Neuronal stem cell (in vitro differentiated cells): ENCODE measurements around the gene TOMT.

Experiments
- DNase-seq: peaks from one replicate; pipeline ENCODE4 v3.0.0-alpha.2; 2013; ENCODE audit warnings: low spot score
- H2AFZ ChIP-seq: one replicate; pipeline ENCODE4 v1.6.1; 2013; ENCODE audit warnings: mild to moderate bottlenecking, low read length, inconsistent platforms
- H2AK5ac ChIP-seq: 2 replicates; pipeline ENCODE4 v1.6.1; 2013; ENCODE audit warnings: low read depth, mild to moderate bottlenecking, inconsistent platforms, low read length, moderate library complexity, mixed read lengths
- H2BK120ac ChIP-seq: 2 replicates; pipeline ENCODE4 v1.6.1; 2013; ENCODE audit warnings: low read depth, mild to moderate bottlenecking, inconsistent platforms, low read length, moderate library complexity, mixed read lengths
- H2BK12ac ChIP-seq: one replicate; pipeline ENCODE4 v1.6.1; 2013; ENCODE audit warnings: low read length, inconsistent platforms
- H2BK15ac ChIP-seq: 2 replicates; pipeline ENCODE4 v1.6.1; 2013; ENCODE audit warnings: mild to moderate bottlenecking, low read length, inconsistent platforms, mixed read lengths
- H2BK5ac ChIP-seq: one replicate; pipeline ENCODE4 v1.6.1; 2013; ENCODE audit warnings: inconsistent platforms, mild to moderate bottlenecking, low read length, moderate library complexity
- H3K14ac ChIP-seq: one replicate; pipeline ENCODE4 v1.6.1; 2013; ENCODE audit warnings: low read length, inconsistent platforms
- H3K18ac ChIP-seq: 2 replicates; pipeline ENCODE4 v1.6.1; 2013; ENCODE audit warnings: low read length, inconsistent platforms
- H3K23ac ChIP-seq: 2 replicates; pipeline ENCODE4 v1.6.1; 2013; ENCODE audit warnings: low read depth, mild to moderate bottlenecking, mixed read lengths, low read length, inconsistent platforms; ENCODE audit not compliant: poor library complexity
- H3K27ac ChIP-seq: replicated peaks from 3 replicates; pipeline ENCODE4 v1.5.1; 2013; ENCODE audit warnings: low read length, inconsistent platforms
- H3K27me3 ChIP-seq, 3 experiments: 2 replicates each; pipeline ENCODE4 v1.6.1; 2013; ENCODE audit warnings: low read length in 3 of 3, mild to moderate bottlenecking in 2 of 3, inconsistent platforms in 1 of 3, low read depth in 1 of 3, mixed read lengths in 1 of 3, moderate library complexity in 1 of 3; ENCODE audit not compliant: control insufficient read depth in 3 of 3, insufficient read depth in 3 of 3
- H3K36me3 ChIP-seq, 2 donors: replicated peaks in 1 of 2; 2 replicates each; pipeline ENCODE4 v1.6.1; 2013; ENCODE audit warnings: low read length in 2 of 2; ENCODE audit not compliant: control insufficient read depth in 2 of 2, insufficient read depth in 2 of 2
- H3K4ac ChIP-seq: 2 replicates; pipeline ENCODE4 v1.6.1; 2013; ENCODE audit warnings: inconsistent platforms, mild to moderate bottlenecking, low read length, moderate library complexity
- H3K4me1 ChIP-seq, 2 donors: 1 replicate in 1 of 2; 2 replicates in 1 of 2; pipeline ENCODE4 v1.6.1; 2013; ENCODE audit warnings: low read length in 2 of 2, low read depth in 1 of 2; ENCODE audit not compliant: control insufficient read depth in 2 of 2, insufficient read depth in 1 of 2
- H3K4me2 ChIP-seq: one replicate; pipeline ENCODE4 v1.6.1; 2013; ENCODE audit warnings: mild to moderate bottlenecking, low read length, inconsistent platforms; ENCODE audit not compliant: insufficient read depth, poor library complexity, severe bottlenecking
- H3K4me3 ChIP-seq, 2 donors: 2 replicates each; pipeline ENCODE4 v1.5.1; 2013; ENCODE audit warnings: low read length in 2 of 2, mild to moderate bottlenecking in 2 of 2, inconsistent platforms in 1 of 2, moderate library complexity in 1 of 2
- H3K79me1 ChIP-seq: one replicate; pipeline ENCODE4 v1.6.1; 2013; ENCODE audit warnings: low read depth, mild to moderate bottlenecking, inconsistent platforms, low read length, moderate library complexity
- H3K9ac ChIP-seq: one replicate; pipeline ENCODE4 v1.6.1; 2013; ENCODE audit warnings: mild to moderate bottlenecking, low read depth, low read length, inconsistent platforms; ENCODE audit not compliant: poor library complexity
- H3K9me3 ChIP-seq, 2 donors: replicated peaks in 1 of 2; 2 replicates each; pipeline versions ENCODE3 to v1.6.1; 2013; ENCODE audit warnings: low read length in 2 of 2, mild to moderate bottlenecking in 2 of 2, inconsistent platforms in 1 of 2, low read depth in 1 of 2, mixed read lengths in 1 of 2, moderate library complexity in 1 of 2; ENCODE audit not compliant: control insufficient read depth in 2 of 2, insufficient read depth in 1 of 2
- H4K8ac ChIP-seq: one replicate; pipeline ENCODE4 v1.6.1; 2013; ENCODE audit warnings: low read depth, mild to moderate bottlenecking, inconsistent platforms, low read length, moderate library complexity
- H4K91ac ChIP-seq: one replicate; pipeline ENCODE4 v1.6.1; 2013; ENCODE audit warnings: low read length, low read depth, mild to moderate bottlenecking, inconsistent platforms; ENCODE audit not compliant: poor library complexity
- WGBS, 2 donors: extraction: QIAGEN DNeasy Blood & Tissue Kit; methylation state at CpG; one replicate each; pipeline ENCODE4 v1.1.7; 2013; ENCODE audit warnings: missing lambda C conversion rate in 2 of 2, mixed read lengths in 1 of 2; ENCODE audit not compliant: insufficient read length in 2 of 2, insufficient replicate concordance in 1 of 2; ENCODE audit errors: extremely low coverage in 2 of 2; 5-methylcytosine and 5-hydroxymethylcytosine counted together

The TOMT gene

DNA sequence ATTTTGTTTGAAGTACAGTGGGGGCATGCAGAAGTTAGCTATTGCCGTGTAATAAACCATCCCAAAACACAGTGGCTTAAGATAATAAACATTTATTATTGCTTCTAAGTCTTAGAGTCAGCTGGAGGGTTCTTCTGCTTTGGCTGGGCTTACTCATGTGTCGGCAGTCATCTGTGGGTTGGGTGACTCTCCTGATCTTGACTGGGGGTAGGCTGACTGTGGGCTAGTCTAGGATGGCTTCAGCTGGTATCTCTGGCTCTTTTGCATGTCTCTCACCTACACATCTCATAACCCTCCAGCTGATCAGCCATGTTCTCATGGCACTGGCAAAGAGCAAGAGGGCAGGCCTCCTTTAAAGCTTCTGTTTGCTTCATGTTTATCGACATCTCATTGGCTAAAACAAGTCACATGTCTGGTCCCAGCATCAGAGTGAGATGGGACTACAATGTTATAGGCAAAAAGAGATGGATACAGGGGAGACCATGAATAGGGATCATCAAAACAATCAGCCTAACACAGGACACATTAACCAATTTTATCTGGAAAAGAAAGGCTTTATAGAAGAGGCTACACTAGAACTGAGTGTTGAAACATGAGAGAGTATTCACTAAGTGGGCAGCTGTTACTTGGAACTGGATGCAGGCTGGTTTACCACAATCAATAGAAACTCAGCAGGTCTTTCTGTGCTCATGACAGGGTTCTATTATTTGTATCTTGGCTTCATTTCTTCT, 19.9 kb upstream of the TOMT start:
- WGBS, 2 donors = no CpG with 5 or more reads among the region's 3 CpGs

DNA sequence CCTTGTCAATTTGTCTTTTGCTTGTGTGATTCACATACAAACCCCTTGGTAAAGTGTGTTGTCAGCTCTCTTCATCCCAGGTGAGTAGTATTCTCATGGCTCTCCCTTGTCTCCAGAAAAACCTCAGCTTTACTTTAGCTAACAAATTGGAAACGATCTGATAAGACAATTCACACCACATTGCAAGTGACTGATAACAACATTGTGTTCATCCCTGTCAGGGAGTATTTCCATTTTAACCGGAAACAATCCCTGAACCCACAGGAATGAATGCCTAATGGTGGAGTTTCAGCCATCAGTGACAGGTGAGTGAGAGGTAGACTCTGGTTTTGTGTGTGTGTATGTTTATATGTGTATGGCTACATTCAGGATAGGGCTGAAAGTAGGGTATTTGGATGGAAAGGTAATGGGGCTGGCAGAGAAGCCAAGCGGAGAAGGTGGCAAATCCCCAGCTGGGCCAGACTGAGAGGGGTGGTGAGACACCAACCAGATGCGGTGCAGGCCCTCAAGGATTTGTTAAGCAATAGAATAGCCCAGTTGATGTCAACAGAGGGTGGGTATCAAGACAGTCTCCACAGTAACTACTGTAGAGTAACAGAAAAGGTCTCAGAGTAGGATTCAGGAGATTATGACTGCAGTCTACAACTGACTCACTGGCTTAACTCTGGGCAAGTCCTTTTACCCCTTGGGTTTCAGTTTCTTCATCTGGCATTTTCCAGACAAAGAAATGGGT, 17.5 kb upstream of the TOMT start:
- Histone ChIP-seq H4K91ac (no peak overlapping the region), H3K36me3 (peaks cover 5 to 41% of the 10 kb centered on the region in 2 donors), H3K4me1 (peaks cover 0 to 2% of the 10 kb centered on the region in 2 donors), H4K8ac (no peak overlapping the region), H2BK15ac (no peak overlapping the region), H3K4ac (no peak overlapping the region), H3K4me2 (no peak overlapping the region), H3K23ac (no peak overlapping the region), H3K9me3 (no peaks in the 10 kb centered on the region), H2AFZ (no peak overlapping the region), H3K14ac (no peak overlapping the region), H2BK120ac (no peak overlapping the region), H2AK5ac (no peak overlapping the region), H3K9ac (no peak overlapping the region), H3K79me1 (no peaks in the 10 kb centered on the region), H3K27me3 (no peaks in the 10 kb centered on the region), H3K18ac (no peak overlapping the region), H2BK5ac (no peak overlapping the region), H2BK12ac (no peak overlapping the region), H3K4me3 (no peak overlapping the region), H3K27ac (no peak overlapping the region)
- WGBS, 2 donors = no CpG with 5 or more reads among the region's 4 CpGs
- no peak for DNase-seq

More for the DNA sequence above, 19.9 kb upstream of the TOMT start:
- peak overlapping the region; percentile 42 for H3K27ac ChIP-seq
- H3K27me3 ChIP-seq = no peaks in the 10 kb centered on the region
- H2BK120ac ChIP-seq = no peak overlapping the region
- H4K8ac ChIP-seq = no peak overlapping the region
- no peak overlapping the region for H2BK15ac ChIP-seq
- H2AFZ ChIP-seq = no peak overlapping the region
- peaks cover 5 to 36% of the 10 kb centered on the region in 2 donors for H3K36me3 ChIP-seq
- H4K91ac ChIP-seq = no peak overlapping the region
- peaks cover 2 to 3% of the 10 kb centered on the region in 2 donors for H3K4me1 ChIP-seq
- no peak overlapping the region for H3K4ac ChIP-seq
- DNase-seq = no peak
- no peaks in the 10 kb centered on the region for H3K9me3 ChIP-seq
- H2BK12ac ChIP-seq = no peak overlapping the region
- no peak overlapping the region for H2BK5ac ChIP-seq
- H3K14ac ChIP-seq = no peak overlapping the region
- no peak overlapping the region for H3K23ac ChIP-seq
- H3K4me2 ChIP-seq = peak overlapping the region; percentile 35
- no peak overlapping the region for H3K9ac ChIP-seq
- no peaks in the 10 kb centered on the region for H3K79me1 ChIP-seq
- H3K18ac ChIP-seq = no peak overlapping the region
- H3K4me3 ChIP-seq = no peak overlapping the region
- no peak overlapping the region for H2AK5ac ChIP-seq

DNA sequence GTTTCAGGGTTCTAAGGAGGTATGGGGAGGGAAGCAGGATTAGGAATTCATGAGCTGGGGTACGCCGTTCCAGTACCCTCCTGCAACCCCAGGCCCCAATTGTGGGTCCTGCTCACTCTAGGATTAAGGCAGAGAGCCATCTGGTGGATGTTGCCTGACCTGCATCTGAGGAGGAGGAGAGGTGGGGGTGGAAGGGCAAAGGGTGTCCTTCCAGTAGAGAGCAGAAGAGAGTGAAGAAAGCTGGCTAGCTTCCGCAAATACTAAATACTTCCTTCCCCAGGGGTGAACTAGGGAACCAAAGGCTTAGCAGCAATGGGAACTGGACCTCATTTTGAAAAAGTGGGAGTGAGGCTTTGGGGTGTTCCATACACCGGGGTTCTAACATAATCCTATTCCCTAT, 14.4 kb upstream of the TOMT start:
- Histone ChIP-seq H3K4ac (no peak overlapping the region), H3K23ac (no peak overlapping the region), H3K14ac (no peak overlapping the region), H3K36me3 (peaks cover 16 to 58% of the 10 kb centered on the region in 2 donors), H2BK5ac (no peak overlapping the region), H3K4me2 (no peak overlapping the region), H3K79me1 (no peaks in the 10 kb centered on the region), H4K91ac (no peak overlapping the region), H4K8ac (no peak overlapping the region), H2BK120ac (no peak overlapping the region), H3K27ac (no peak overlapping the region), H3K18ac (no peak overlapping the region), H3K9me3 (no peaks in the 10 kb centered on the region), H3K4me3 (no peak overlapping the region), H2AK5ac (no peak overlapping the region), H2AFZ (no peak overlapping the region), H2BK12ac (no peak overlapping the region), H2BK15ac (no peak overlapping the region), H3K27me3 (no peaks in the 10 kb centered on the region), H3K9ac (no peak overlapping the region), H3K4me1 (no peaks in the 10 kb centered on the region)
- no CpG with 5 or more reads among the region's 4 CpGs for WGBS, 2 donors
- DNase-seq = peak; percentile 59

DNA sequence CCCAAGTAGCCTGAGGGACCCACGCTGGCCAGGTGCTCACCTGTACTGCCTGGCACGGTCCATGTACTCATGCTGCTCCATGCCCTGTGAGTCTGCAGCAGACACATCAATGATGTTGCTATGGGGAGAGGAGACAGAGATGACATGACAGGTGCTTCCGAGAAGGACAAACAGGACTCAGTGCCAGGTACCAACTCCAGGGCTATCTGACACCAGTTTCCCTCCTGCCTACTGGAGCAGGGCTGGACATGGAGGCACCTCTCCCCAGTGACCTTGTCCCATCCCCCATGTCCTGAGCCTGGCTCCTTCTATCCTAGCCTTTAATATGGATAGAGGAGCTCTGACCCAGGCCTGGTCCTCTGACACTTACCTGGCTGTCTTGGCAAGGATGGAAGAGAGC, 7.0 kb upstream of the TOMT start:
- H2BK12ac ChIP-seq = no peak overlapping the region
- H3K9me3 ChIP-seq = no peaks in the 10 kb centered on the region
- H2AFZ ChIP-seq = no peak overlapping the region
- H3K14ac ChIP-seq = no peak overlapping the region
- no peak for DNase-seq
- no peak overlapping the region for H2BK15ac ChIP-seq
- no peak overlapping the region for H3K4ac ChIP-seq
- H3K36me3 ChIP-seq = peaks cover 30 to 73% of the 10 kb centered on the region in 2 donors
- H3K9ac ChIP-seq = no peak overlapping the region
- peak overlapping the region; percentile 50 for H3K23ac ChIP-seq
- H3K18ac ChIP-seq = no peak overlapping the region
- H3K4me1 ChIP-seq = peaks cover 9 to 10% of the 10 kb centered on the region in 2 donors
- H3K4me2 ChIP-seq = no peak overlapping the region
- H2AK5ac ChIP-seq = no peak overlapping the region
- WGBS, 2 donors = no CpG with 5 or more reads among the region's 3 CpGs
- no peaks in the 10 kb centered on the region for H3K27me3 ChIP-seq
- peaks cover 4% of the 10 kb centered on the region for H3K79me1 ChIP-seq
- no peak overlapping the region for H4K8ac ChIP-seq
- H4K91ac ChIP-seq = no peak overlapping the region
- H2BK5ac ChIP-seq = no peak overlapping the region
- peak overlapping the region in 1 of 2 donors; percentile 39 for H3K4me3 ChIP-seq
- no peak overlapping the region for H2BK120ac ChIP-seq
- no peak overlapping the region for H3K27ac ChIP-seq
